ENCODE data around the gene PCDH12. TPM values are rescaled to one million over a fixed set of nuclear protein-coding genes. Genes with fewer than 3 reads are reported as not detected.

Gene PCDH12
- total RNA-seq (1 to 10 TPM; 1.2 to 7.0 (median 3.7) TPM), polyA plus RNA-seq (under 1 TPM; 0.35 to 0.46 (median 0.37) TPM)
- long read RNA-seq, donor 1, full-length matches to known transcripts, result 1 of 1 reads
- long read RNA-seq, donor 1, partial matches to known transcripts, result 0 of 1 reads
- long read RNA-seq, donor 1, other reads (novel, unspliced or antisense), result 0 of 1 reads
- long read RNA-seq, donor 2, full-length matches to known transcripts, result 3 of 3 reads
- long read RNA-seq, donor 2, partial matches to known transcripts, result 0 of 3 reads
- long read RNA-seq, donor 2, other reads (novel, unspliced or antisense), result 0 of 3 reads
- long read RNA-seq, donor 3, full-length matches to known transcripts, result 1 of 1 reads
- long read RNA-seq, donor 3, partial matches to known transcripts, result 0 of 1 reads
- long read RNA-seq, donor 3, other reads (novel, unspliced or antisense), result 0 of 1 reads
- long read RNA-seq, donor 4, result 0 reads
- long read RNA-seq, donor 5, full-length matches to known transcripts, result 3 of 3 reads
- long read RNA-seq, donor 5, partial matches to known transcripts, result 0 of 3 reads
- long read RNA-seq, donor 5, other reads (novel, unspliced or antisense), result 0 of 3 reads
- long read RNA-seq, donor 6, full-length matches to known transcripts, result 4 of 4 reads
- long read RNA-seq, donor 6, partial matches to known transcripts, result 0 of 4 reads
- long read RNA-seq, donor 6, other reads (novel, unspliced or antisense), result 0 of 4 reads
- long read RNA-seq, donor 7, full-length matches to known transcripts, result 3 of 3 reads
- long read RNA-seq, donor 7, partial matches to known transcripts, result 0 of 3 reads
- long read RNA-seq, donor 7, other reads (novel, unspliced or antisense), result 0 of 3 reads
- long read RNA-seq, donor 8, full-length matches to known transcripts, result 5 of 5 reads
- long read RNA-seq, donor 8, partial matches to known transcripts, result 0 of 5 reads
- long read RNA-seq, donor 8, other reads (novel, unspliced or antisense), result 0 of 5 reads
- long read RNA-seq, donor 9, full-length matches to known transcripts, result 2 of 2 reads
- long read RNA-seq, donor 9, partial matches to known transcripts, result 0 of 2 reads
- long read RNA-seq, donor 9, other reads (novel, unspliced or antisense), result 0 of 2 reads
- long read RNA-seq, donor 10, result 0 reads

GRCh38 chr5:141958113-141958512 is at the start of gene PCDH12:
TSS of gene PCDH12 (minus strand) at chr5:141958202. CDS start at chr5:141957851, 351 bp downstream.
- H3K27me3 ChIP-seq, result no peaks in the 10 kb centered on the region
- H3K4me3 ChIP-seq, result peak within 1 kb of the TSS in 3 of 4 donors; percentile 3 to 17 (median 10)
- H3K9me3 ChIP-seq, result no peaks in the 10 kb centered on the region
- intact Hi-C loops (cut with DNase I; ENCODE audit: low total_unique reads), result loop anchor here (5.0 kb wide), 1 partner anchor 266 kb away; no protein-coding TSS in a partner anchor
- 36 to 51% (median 43%) methylated on average over 7 of the region's 7 CpGs for WGBS, 5 donors
- peak in 1 of 3 donors; percentile 35 for TF ChIP-seq POLR2AphosphoS5 (IDR thresholded peaks at IDR 0.05)
- no peak for TF ChIP-seq POLR2A (IDR thresholded peaks at IDR 0.05)
- H3K36me3 ChIP-seq, result peaks cover 0 to 3% (median 0%) of the 10 kb centered on the region in 4 donors
- H3K27ac ChIP-seq, result peak within 1 kb of the TSS in 4 of 5 donors; percentile 21 to 68 (median 38)
- H3K4me1 ChIP-seq, result peaks cover 0 to 50% (median 14%) of the 10 kb centered on the region in 4 donors
- DNase-seq, result peak in 1 of 2 donors; percentile 85

- Histone ChIP-seq H3K4me3 (no peak overlapping the region), H3K36me3 (peaks cover 16 to 65% (median 58%) of the 10 kb centered on the region in 4 donors), H3K9me3 (no peaks in the 10 kb centered on the region), H3K4me1 (peaks cover 6 to 15% (median 8%) of the 10 kb centered on the region in 4 donors), H3K27ac (no peak overlapping the region), H3K27me3 (no peaks in the 10 kb centered on the region)
- no peak for TF ChIP-seq EP300 (IDR thresholded peaks at IDR 0.05)
- TF ChIP-seq POLR2AphosphoS5 (IDR thresholded peaks at IDR 0.05), result no peak
- TF ChIP-seq CTCF (IDR thresholded peaks at IDR 0.05), result no peak
- TF ChIP-seq POLR2A (IDR thresholded peaks at IDR 0.05), result no peak
- no peak for DNase-seq
- 76 to 96% (median 79%) methylated on average over 1 of the region's 1 CpG for WGBS, 5 donors
- intact Hi-C loops (cut with DNase I; ENCODE audit: low total_unique reads), result no loop called here
These were observed 49.2 kb upstream of the PCDH12 start for GRCh38 chr5:142007237-142007544.

- Histone ChIP-seq H3K27ac (no peak overlapping the region), H3K36me3 (peaks cover 20 to 71% (median 64%) of the 10 kb centered on the region in 4 donors), H3K9me3 (no peaks in the 10 kb centered on the region), H3K4me3 (no peak overlapping the region), H3K4me1 (peaks cover under 1 to 9% (median 2%) of the 10 kb centered on the region in 4 donors), H3K27me3 (no peaks in the 10 kb centered on the region)
- intact Hi-C loops (cut with DNase I; ENCODE audit: low total_unique reads), result no loop called here
- no peak for TF ChIP-seq POLR2A (IDR thresholded peaks at IDR 0.05)
- no peak for TF ChIP-seq POLR2AphosphoS5 (IDR thresholded peaks at IDR 0.05)
- no peak for TF ChIP-seq EP300 (IDR thresholded peaks at IDR 0.05)
- TF ChIP-seq CTCF (IDR thresholded peaks at IDR 0.05), result no peak
- 60 to 79% (median 75%) methylated on average over 3 of the region's 3 CpGs for WGBS, 5 donors
- no peak for DNase-seq
These were observed 48.6 kb upstream of the PCDH12 start for GRCh38 chr5:142006363-142007236.

- no peaks in the 10 kb centered on the region for H3K9me3 ChIP-seq
- no peaks in the 10 kb centered on the region for H3K27me3 ChIP-seq
- intact Hi-C loops (cut with DNase I; ENCODE audit: low total_unique reads), result no loop called here
- DNase-seq, result no peak
- peaks cover 26 to 90% (median 89%) of the 10 kb centered on the region in 4 donors for H3K36me3 ChIP-seq
- WGBS, 5 donors, result 37 to 55% (median 41%) methylated on average over 2 of the region's 2 CpGs
- H3K4me1 ChIP-seq, result peaks cover 0 to 6% (median 0%) of the 10 kb centered on the region in 4 donors
- TF ChIP-seq POLR2AphosphoS5 (IDR thresholded peaks at IDR 0.05) (no peak), CTCF (IDR thresholded peaks at IDR 0.05) (no peak), EP300 (IDR thresholded peaks at IDR 0.05) (no peak), POLR2A (IDR thresholded peaks at IDR 0.05) (no peak)
- no peak overlapping the region for H3K27ac ChIP-seq
- H3K4me3 ChIP-seq, result no peak overlapping the region
These were observed 45.3 kb upstream of the PCDH12 start for GRCh38 chr5:142003266-142003800.
